Right renal cortex interstitium (tissue), 3 donors: ENCODE results near the gene B4GAT1. TPM values are rescaled to one million over a fixed set of nuclear protein-coding genes. Genes with fewer than 3 reads are reported as not detected.

Source experiments
- DNase-seq, 3 donors: peaks; one replicate each; pipeline ENCODE4 v3.0.0-alpha.2; 2013; ENCODE audit warnings: low read depth in 3 of 3, low spot score in 2 of 3
- polyA plus RNA-seq, 3 donors: library from polyadenylated mRNA; unstranded; fragments of 120-200 nt; gene quantifications; one replicate each; pipeline ENCODE4 v1.2.1, GENCODE V29; 2013; ENCODE audit not compliant: insufficient read length in 3 of 3

Gene B4GAT1
- polyA plus RNA-seq, 3 donors, result 50.0 to 55.0 (median 50.6) TPM

- DNase-seq, result no peak
Observed at GRCh38 chr11:66338276-66339161, 8.9 kb downstream of the B4GAT1 start.

DNA sequence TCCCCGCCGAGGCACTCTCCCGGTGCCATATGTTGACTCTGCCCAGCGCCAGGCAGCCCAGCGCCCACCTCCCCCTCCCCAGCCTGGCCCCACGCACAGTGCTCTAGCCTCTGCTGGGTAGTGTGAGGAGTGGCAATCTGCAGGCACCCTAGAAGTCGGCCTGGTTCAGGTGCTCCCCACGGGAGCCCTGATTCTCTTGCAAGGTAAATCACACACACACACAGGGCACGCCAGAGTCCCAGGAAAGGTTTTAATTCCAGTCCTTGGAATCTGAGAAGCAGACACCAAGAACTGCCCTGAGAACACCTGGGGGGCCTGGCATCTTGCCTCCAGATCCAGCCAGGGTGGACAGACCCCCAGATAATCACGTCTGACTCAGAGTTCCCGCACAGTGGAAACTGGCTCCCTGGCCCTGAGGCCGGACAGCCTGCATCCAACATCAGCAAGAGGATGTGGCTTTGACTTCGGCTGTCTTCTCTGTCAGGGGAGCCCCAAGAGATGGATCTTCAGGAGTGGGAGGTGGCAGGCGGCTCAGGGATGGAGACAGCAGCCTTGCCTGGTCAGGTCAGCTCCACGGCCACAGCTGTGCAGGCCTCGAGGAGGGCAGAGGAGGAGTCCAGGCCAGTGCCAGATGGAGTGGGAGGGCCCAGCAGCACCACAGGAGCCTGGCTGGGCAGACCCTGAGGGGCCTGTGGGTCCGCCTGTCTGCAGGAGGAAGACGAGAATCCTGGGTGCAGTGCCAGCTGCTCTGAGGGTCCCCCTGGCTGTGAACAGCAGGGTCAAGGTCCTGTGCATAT is 10.1 kb downstream of the B4GAT1 start:
- no peak for DNase-seq

GRCh38 chr11:66336234-66337102 is 11.0 kb downstream of the B4GAT1 start, which contains the start of gene RIN1:
TSS of gene RIN1 (minus strand) at chr11:66336434. CDS start at chr11:66336402, 32 bp downstream.
- DNase-seq, result no peak

- no peak for DNase-seq
Observed at GRCh38 chr11:66335531-66336233, 11.7 kb downstream of the B4GAT1 start.

DNA sequence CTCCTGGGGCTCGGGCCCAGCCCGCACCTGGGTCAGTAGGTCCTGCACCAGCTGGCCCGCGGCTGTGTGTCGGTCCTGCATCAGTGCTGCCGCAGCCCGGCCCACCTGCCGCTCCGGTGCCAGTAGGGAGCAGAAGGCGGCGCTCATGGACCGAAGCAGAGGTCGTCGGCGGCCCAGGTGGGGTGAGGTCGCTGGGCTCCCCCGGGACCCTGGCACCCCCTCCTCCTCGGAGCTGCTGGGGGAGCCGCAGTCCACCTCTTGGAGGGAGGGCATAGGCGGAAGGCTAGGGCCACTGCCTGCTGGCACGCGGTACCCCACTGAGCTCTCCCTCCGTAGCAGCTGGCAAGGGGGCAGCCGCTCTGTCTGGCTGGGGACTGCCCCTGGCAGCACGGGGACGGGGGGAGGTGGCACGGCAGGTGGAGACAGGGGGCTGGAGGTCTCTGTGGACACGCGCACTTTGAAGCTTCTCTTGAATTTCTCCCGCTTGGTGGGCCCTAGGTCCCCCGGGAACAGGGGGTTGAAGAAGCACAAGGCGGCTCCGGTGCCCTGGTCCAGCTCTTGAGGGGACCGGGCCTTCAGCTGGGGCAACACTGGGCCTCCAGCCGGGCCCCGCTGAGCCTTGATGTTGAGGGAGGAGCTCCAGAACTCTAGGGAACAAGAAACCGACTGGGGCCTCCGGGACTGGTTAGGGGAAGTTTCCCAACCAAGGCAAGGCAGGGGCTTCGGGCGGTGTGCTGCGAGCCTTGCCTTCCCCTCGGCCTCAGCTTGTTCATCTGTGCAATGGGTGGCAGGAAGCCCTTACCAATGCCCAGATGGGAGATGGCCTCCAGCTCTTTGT is 12.6 kb downstream of the B4GAT1 start:
- no peak for DNase-seq

DNA sequence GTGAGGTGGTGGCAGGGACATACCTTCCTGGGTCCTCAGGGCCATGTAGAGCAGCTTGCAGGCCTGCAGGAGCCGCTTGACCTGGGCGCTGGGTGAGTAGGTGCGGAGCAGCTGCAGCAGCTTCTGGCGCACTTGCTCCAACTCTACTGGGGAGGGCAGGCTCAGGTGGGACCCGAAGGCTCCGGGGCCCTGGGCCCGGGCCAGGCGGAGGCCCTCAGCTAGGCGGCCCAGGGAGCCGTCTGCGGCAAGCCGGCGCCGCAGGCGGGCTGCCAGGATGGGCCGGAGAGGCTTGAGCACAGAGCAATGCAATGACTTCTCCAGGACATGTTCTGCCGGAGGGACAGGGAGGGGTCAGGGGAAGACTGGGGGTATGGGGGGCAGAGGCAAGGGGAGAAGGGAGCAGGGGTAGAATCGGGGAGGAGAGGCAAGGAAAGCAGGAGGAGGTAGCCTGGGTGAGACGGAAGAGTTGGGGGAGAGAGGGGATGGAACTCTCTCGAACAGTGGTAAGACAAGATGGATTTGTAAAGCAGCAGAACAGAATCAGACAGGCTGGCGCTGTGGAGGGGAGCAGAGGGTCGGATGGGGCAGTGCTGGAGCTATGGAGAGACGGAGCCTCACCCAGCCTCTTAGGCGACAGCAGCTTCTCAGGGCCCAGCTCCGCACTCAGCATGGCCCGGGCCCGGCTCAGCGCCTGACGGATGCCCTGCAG is 13.4 kb downstream of the B4GAT1 start:
- DNase-seq, result no peak

DNA sequence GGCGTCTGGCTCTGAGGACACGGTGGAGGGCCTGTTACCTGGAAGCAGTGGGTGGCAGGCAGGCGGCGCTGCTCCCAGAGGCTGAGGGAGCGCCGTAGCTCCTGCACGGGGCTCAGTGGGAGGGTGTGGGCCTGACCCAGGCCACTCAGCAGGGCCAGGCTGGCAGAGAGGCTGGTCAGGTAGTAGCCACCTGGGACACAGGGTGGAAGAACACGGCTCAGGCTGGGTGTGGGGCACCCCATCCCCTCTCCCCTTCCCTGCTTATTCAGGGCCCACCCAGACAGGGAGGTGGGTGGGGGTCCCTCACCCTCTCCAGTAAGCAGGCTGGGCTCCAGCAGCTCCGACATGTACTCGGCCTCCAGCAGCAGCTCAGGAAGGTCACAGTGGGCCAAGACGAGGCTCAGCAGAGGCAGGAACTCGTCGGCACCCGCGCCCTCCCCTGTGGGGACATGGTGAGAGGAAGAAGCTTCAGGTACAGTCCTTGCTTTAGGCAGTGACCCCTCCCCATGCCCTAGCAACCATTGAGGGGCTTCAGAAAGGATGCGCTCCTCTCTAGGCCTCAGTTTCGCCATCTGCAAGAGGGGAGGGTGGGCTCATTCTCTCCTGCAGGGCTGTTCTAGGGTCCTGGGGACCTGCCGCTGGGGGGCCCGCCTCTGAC is 14.1 kb downstream of the B4GAT1 start:
- no peak for DNase-seq

DNA sequence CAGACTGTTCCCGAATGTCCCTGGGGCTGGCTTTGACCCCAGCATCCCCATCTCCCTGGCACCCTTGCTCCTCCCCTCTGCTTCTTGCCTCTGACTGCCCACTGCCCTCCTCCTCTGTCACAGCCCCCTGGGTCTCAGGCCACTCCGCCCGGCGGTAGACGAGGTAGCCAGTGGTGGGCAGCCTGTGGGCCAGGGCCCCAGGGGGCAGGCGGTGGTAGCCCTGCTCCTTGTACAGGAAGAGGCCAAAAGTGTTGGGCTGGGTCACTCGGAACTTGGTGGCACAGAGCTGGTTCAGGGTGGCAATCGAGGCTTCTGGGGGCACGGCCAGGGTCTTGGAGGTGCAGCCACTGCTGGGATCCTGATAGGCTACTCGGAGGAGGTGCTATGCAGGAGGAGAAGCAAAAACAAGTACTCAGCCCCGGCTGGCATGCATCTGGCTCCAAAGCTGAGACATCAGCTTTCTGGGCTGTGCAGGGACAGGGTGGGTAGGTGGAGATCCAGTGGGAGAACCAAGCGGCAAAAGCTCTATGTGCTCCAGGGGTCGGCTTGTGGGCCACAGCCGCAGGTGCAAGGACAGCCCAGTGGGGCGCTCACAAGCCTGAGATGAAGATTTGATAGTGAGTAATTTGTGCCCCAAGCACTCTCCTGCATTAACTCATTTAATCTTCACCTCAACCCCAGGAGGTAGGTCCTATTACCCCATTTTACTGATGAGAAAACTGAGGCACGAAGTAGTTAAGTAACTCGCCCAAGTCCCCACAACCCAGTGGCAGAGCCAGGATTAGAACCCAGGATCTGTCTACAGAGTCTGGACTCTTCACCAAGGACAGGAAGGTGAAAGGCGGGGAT is 14.8 kb downstream of the B4GAT1 start:
- DNase-seq, result no peak

DNA sequence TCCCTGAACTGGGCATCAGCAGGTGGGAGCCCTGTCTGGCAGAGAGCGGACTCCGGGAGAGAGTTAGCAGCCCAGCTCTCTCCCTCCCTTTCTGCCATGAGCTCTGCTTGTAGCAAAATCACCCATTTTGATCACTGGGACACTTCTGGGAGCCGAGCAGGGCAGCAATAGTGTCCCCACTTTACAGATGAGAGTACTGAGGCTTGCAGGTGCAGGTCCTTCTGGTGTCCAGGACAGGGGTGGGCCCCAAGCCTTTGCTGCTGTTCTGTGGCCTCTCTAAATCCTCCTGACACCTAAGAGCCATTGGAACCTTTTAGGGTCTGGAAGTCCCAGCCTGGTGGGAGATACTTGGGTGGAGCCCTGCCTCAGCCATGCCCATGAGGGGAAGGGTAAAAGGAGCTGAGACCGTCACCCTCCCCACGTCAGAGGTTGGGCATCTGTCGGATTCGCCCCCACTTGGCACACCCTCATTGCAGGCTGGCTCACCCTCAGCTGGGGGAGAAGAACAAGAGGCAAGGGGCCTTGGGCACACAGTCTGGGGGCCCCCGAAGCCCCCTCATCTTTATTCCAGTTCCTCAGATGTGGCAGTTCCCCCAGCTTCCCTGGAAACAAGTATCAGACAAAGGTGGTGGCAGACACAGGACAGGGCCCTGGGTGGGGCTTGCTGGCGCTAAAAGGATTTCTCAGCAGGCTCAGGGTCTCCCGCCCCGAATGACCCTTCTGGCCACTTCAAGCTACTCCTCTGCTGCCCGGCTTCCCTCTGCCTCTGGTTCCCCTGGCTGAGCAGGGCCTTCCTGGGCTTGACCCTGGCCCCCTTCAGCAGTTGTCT is 15.7 kb downstream of the B4GAT1 start:
- no peak for DNase-seq

GRCh38 chr11:66330931-66331330 is 16.5 kb downstream of the B4GAT1 start:
- no peak for DNase-seq

- DNase-seq, result no peak
Observed at GRCh38 chr11:66329165-66329673, 18.2 kb downstream of the B4GAT1 start.

DNA sequence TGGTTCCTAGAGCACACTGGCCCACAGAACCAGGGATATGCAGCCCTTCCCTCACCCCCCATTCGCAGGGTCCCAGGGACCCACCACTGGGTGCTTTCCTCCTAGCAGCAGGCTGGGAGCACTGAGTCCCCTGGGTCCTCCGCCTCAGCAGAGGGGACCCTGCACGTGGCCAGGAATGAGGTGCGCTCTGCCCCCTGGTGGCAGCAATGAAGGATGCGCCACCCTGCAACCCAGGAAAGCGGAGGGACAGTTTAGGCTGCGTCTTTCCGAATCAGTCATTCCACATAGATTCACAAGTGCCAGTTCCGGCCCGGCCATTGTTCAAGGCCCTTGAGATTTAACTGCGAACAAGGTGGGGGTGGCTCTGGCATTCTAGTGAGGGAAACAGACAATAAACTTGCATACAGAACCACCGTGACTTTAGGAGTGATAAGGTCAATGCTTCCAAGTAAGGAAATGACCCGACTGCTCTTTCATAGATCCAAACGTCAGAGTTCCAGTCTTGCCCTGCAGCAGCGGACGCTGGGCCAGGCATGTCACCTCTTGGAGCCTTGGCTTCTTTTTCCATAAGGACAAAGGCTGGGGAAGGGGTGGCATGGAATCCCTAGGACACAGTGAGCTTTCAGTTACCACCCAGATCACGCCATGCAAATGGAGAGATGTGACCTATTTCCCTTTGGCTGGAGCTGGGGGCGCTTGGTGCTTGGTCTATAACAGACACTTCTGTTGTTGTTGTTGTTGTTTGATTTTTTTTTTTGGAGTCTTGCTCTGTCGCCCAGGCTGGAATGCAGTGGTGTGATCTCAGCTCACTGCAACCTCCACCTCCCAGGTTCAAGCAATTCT is 18.9 kb downstream of the B4GAT1 start:
- DNase-seq, result no peak

- DNase-seq, result no peak
Observed at GRCh38 chr11:66328031-66328301, 19.5 kb downstream of the B4GAT1 start.

- DNase-seq, result no peak
Observed at GRCh38 chr11:66327171-66328030, 20.0 kb downstream of the B4GAT1 start.
